Airway epithelial cell (primary cell): Measurements from ENCODE around the gene IL22RA1. TPM values are rescaled to one million over a fixed set of nuclear protein-coding genes. Genes with fewer than 3 reads are reported as not detected.

Experiments used
- total RNA-seq: library from RNA; depleted of rRNA; stranded (reverse); fragments of >200 nt; gene quantifications from 2 replicates; pipeline ENCODE4 v1.2.3, GENCODE V29; 2015

The IL22RA1 gene, protein sequence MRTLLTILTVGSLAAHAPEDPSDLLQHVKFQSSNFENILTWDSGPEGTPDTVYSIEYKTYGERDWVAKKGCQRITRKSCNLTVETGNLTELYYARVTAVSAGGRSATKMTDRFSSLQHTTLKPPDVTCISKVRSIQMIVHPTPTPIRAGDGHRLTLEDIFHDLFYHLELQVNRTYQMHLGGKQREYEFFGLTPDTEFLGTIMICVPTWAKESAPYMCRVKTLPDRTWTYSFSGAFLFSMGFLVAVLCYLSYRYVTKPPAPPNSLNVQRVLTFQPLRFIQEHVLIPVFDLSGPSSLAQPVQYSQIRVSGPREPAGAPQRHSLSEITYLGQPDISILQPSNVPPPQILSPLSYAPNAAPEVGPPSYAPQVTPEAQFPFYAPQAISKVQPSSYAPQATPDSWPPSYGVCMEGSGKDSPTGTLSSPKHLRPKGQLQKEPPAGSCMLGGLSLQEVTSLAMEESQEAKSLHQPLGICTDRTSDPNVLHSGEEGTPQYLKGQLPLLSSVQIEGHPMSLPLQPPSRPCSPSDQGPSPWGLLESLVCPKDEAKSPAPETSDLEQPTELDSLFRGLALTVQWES
- 2.1 and 4.8 TPM in 2 replicates for total RNA-seq

GRCh38 chr1:24142546-24143534 is at the start of gene IL22RA1:
Gene IL22RA1, minus strand, starts transcription at chr1:24143140. Its CDS starts 58 bp downstream, at chr1:24143082.

DNA sequence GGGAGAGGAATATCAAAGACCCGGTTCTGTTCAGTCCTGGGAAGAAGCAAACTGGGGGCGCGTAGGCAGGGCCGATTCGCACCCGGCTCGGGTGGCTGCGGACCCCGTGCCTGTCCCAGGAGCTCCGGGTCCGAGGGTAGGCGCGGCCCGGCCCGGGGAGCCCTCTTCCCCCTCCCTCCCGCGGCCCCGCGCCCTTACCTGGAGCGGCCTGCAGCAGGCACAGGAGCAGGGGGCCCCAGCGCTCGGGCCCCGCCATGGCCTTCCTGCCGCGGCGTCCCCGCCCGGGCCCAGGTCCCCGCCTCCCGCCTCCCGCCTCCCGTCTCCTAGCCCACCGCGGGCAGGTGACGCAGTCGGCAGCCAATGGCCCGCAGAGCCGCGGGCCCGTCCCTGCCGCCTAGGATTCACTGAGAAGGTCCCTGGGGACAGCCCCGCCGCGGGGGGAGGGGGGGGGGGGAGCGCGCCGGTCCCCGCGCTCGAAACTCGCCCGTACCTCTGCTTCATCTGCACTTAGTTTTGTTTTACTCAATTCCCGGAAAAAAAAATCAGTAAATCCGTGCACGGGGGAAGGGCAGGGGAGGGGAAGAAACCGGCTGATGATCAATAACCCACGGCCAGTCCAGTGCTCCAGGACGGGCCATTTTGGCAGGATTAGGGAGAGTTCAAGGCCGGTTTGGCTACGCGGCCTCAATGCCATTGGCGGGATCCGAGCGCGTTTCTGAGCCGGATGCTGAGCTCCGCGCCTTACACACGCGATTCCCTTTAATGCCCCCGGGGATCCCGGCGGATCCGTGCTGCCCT is 44.3 kb upstream of the IL22RA1 start, which contains the start of gene IFNLR1:
TSS of gene IFNLR1 (minus strand) at position 297 of the 798 bp plus-strand sequence. CDS start at position 256, 41 bp downstream.

DNA sequence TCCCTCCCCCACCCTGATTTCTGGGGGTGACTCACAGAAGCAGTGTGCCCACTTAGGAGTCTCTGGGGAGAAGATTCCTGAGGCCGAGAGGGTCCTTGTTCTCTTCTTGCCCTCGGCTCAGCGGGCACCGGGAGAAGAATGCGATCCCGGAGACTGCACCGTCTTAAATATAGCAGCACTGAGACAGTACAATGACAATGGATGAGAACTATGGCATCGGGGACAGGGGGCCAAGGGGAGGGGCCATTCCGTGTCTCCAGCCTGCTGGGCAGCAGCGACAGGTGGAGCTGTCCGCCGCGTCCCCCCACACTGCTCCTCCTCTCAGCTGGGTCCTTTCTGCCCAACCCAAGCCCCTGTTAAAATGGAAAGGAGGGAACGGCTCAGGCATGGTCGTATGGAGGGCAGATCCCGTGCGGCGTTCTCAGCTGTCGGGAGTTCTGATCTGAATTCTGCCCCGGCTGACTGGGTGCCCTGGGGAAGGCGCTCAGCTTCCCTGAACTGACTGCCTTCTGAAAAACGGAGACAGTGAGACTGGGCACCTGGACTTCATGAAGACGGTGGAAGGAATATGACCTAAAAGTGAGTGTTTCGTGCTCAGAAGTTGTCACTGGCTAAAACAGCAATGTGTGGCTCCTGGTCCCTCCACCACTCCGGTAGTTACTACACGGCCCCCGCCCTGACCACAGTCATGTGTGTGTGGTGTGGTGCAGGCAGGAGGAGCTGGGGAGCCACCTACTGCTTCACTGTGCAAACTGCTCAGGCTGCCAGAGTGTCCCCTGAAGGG is 30.8 kb downstream of the IL22RA1 start, which contains the start of gene MYOM3:
TSS of gene MYOM3 (minus strand) at position 140 of the 784 bp plus-strand sequence. CDS start 3,499 bp downstream, outside the sequence.

Other genes with a start within 250 kb of the IL22RA1 start
- gene CNR2, start 229.8 kb downstream of the IL22RA1 start, total RNA-seq = not detected in 2 replicates
- 58.9 and 71.5 TPM in 2 replicates for gene PNRC2, start 183.3 kb downstream of the IL22RA1 start, total RNA-seq
- gene SRSF10, start 162.8 kb downstream of the IL22RA1 start, total RNA-seq = 40.4 and 57.8 TPM in 2 replicates
- gene MYOM3, start 31.0 kb downstream of the IL22RA1 start, total RNA-seq = under 0.01 and 0.46 TPM in 2 replicates
- 3.4 and 8.0 TPM in 2 replicates for gene IFNLR1, start 44.1 kb upstream of the IL22RA1 start, total RNA-seq
- 46.5 and 61.6 TPM in 2 replicates for gene GRHL3, start 176.2 kb upstream of the IL22RA1 start, total RNA-seq